Astrocyte of the spinal cord (primary cell): Measurements from ENCODE around the gene TMEM208.

Experiments
- DNase-seq: peaks from one replicate; pipeline ENCODE4 v3.0.0; 2011; ENCODE audit warnings: low read depth, low spot score
- H3K4me3 ChIP-seq: 2 replicates; pipeline ENCODE4 v1.5.1; 2011; ENCODE audit warnings: low read depth, mild to moderate bottlenecking, low read length, moderate library complexity
- CTCF ChIP-seq: IDR thresholded peaks from 2 replicates; pipeline ENCODE4 v1.5.1; 2012; ENCODE audit warnings: low read depth, mild to moderate bottlenecking, low read length, inconsistent platforms
- in situ Hi-C: cut with HindIII; loops from 2 replicates; pipeline ENCODE4 v1.10.0; 2017; ENCODE audit warnings: low sequenced_read_pairs

The TMEM208 gene

GRCh38 chr16:67186550-67186950 lies 40.4 kb upstream of the TMEM208 start:
- in situ Hi-C loops: no loop called here

GRCh38 chr16:67187175-67187890 lies 39.6 kb upstream of the TMEM208 start:
- in situ Hi-C loops: no loop called here
- H3K4me3 ChIP-seq: no peak overlapping the region
- TF ChIP-seq CTCF: no peak
- no peak for DNase-seq

More at GRCh38 chr16:67186550-67186950, 40.4 kb upstream of the TMEM208 start:
- no peak for DNase-seq
- no peak for TF ChIP-seq CTCF
- H3K4me3 ChIP-seq: no peak overlapping the region

GRCh38 chr16:67188323-67188722 lies 38.6 kb upstream of the TMEM208 start:
- TF ChIP-seq CTCF: no peak
- no peak for DNase-seq
- in situ Hi-C loops: no loop called here
- no peak overlapping the region for H3K4me3 ChIP-seq

GRCh38 chr16:67188798-67189197 lies 38.1 kb upstream of the TMEM208 start:
- in situ Hi-C loops: no loop called here
- no peak for DNase-seq
- H3K4me3 ChIP-seq: no peak overlapping the region
- no peak for TF ChIP-seq CTCF

GRCh38 chr16:67190041-67190440 lies 36.9 kb upstream of the TMEM208 start, which contains the start of gene EXOC3L1:
TSS of gene EXOC3L1 (minus strand) at chr16:67190136. CDS start at chr16:67189676, 460 bp downstream.
- no peak for TF ChIP-seq CTCF
- in situ Hi-C loops: no loop called here
- DNase-seq: no peak
- no peak within 1 kb of the TSS for H3K4me3 ChIP-seq

- no peak for TF ChIP-seq CTCF
- DNase-seq: no peak
- in situ Hi-C loops: no loop called here
- no peak overlapping the region for H3K4me3 ChIP-seq
Observed at GRCh38 chr16:67190448-67191399, 36.2 kb upstream of the TMEM208 start.
